Measurements from ENCODE around the gene PRM1.

DNA sequence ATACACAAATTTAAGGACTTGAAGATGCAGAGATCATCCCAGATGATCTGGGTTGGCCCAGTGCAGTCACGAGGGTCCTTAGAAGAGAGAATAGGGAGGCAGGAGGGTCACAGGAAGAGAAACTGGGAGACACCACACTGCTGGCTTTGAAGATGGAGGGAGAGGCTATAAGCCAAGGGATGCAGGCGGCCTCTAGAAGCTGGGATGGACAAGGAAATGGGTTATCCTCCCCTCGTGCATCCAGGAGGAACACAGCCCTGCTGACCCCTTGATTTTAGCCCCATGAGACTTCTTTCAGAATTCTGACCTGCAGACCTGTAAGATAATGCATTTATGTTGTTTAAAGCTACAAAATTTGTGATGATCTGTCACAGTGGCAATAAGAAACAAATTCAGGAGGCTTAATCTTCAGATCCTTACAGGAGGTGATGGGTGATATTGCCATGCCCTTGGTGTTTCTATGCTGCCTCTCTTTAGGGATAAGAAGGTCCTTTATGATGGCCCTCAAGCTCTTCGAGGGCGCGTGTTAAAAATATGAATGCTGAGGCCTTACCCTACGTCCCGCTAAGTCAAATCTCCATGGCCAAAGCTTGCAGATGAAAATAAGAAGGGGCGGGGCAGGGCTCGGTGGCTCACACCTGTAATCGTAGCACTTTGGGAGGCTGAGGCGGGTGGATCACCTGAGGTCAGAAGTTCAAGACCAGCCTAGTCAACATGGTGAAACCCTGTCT, 3.4 kb downstream of the PRM1 start:
- TF ChIP-seq MAX (CRISPR knock-in tag; IDR thresholded peaks at IDR 0.05), result no peak
- TF ChIP-seq CTCF (IDR thresholded peaks at IDR 0.05), result no peak
- TF ChIP-seq ATF2 (CRISPR knock-in tag; IDR thresholded peaks at IDR 0.05; ENCODE audit: borderline replicate concordance, low read depth), result no peak
- TF ChIP-seq, protein P1, sequence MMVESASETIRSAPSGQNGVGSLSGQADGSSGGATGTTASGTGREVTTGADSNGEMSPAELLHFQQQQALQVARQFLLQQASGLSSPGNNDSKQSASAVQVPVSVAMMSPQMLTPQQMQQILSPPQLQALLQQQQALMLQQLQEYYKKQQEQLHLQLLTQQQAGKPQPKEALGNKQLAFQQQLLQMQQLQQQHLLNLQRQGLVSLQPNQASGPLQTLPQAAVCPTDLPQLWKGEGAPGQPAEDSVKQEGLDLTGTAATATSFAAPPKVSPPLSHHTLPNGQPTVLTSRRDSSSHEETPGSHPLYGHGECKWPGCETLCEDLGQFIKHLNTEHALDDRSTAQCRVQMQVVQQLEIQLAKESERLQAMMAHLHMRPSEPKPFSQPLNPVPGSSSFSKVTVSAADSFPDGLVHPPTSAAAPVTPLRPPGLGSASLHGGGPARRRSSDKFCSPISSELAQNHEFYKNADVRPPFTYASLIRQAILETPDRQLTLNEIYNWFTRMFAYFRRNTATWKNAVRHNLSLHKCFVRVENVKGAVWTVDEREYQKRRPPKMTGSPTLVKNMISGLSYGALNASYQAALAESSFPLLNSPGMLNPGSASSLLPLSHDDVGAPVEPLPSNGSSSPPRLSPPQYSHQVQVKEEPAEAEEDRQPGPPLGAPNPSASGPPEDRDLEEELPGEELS (CRISPR knock-in tag; IDR thresholded peaks at IDR 0.05), result no peak
- no peak for TF ChIP-seq ZNF416 (CRISPR knock-in tag; IDR thresholded peaks at IDR 0.05)
- no peak for TF ChIP-seq CREB1 (CRISPR knock-in tag; IDR thresholded peaks at IDR 0.05)
- TF ChIP-seq ATF6 (CRISPR knock-in tag; IDR thresholded peaks at IDR 0.05), result no peak

Measured in WTC11 (cell line).